ENCODE data around the gene SPATA31A5.
"Not testable (repeated sequence)": the region's sequence is repeated elsewhere in the genome, so short reads cannot be mapped to it uniquely, and the experiment has no call there.

The SPATA31A5 gene

DNA sequence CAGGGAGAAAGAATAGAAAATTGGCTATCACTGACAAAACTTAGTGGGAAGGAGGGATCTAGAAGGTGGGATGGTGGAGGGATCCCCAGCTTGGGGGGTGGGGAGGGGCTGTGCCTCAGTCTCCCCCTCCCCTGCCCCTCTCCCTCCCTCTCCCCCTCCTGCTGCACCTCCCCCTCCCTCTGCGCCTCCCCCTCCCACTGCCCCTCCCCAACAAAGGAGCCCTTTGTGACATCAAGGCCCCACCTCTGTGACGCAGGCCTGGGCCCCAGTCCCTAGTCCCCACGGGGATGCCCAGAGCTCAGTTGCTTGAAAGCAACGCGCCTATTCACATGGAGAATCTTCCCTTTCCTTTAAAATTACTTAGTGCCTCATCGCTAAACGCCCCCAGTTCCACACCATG is at the start of gene SPATA31A5:
Gene SPATA31A5, plus strand, starts transcription at position 301 of the 400 bp plus-strand sequence. Its CDS starts 29 bp downstream, at position 330.
- not testable (repeated sequence) for DNase-seq

DNA sequence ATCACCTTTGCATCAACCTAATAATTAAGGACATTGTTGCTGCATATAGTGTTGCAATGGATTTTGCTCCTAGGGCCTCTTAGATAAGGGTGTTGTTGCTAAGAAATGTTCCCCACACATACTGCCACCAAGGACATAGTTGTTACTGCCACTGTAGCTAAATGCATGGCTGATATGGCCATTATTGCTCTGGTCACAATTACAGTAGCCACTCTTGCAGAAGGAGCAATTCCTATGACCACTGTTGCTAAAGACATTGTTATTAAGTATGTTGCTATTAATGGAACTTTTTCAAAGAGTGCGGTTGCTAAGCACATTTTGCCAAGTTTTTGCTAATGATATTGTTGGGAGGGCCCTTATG is 48.8 kb downstream of the SPATA31A5 start:
- DNase-seq: not testable (repeated sequence)

DNA sequence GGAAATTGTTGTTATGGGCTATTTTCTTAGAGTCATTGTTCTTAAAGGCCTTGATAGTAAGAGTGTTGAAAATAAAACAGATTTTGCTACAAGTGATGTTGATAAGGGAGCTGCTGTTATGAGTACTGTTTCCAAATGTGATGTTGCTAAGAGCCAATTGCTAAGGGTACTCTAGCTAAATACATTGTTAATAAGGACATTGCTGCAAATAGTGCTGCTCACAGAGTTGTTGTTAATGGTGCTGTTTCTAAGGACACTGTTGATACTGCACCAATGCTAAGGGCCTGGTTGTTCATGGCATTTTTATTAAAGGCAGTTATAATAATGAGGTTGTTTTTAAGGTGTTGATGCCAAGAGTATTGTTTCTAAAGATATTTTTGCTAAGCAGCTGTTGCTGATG is 52.2 kb downstream of the SPATA31A5 start:
- DNase-seq: not testable (repeated sequence)
